Naive B cell (primary cell): Measurements from ENCODE around the gene PTGER2. TPM values are rescaled to one million over a fixed set of nuclear protein-coding genes. Genes with fewer than 3 reads are reported as not detected.

ENCODE experiments used
- ATAC-seq, 2 donors: fragments of 150-1000 bp; cut with Tn5 transposase; 2 replicates each; pipeline ENCODE4 v1.10.0; 2021; ENCODE audit warnings: low read depth in 2 of 2, mild to moderate bottlenecking in 2 of 2, moderate library complexity in 2 of 2
- DNase-seq: peaks from one replicate; pipeline ENCODE4 v3.0.0; 2022
- H3K27ac Mint-ChIP-seq, 6 donors: one replicate each; pipeline ENCODE4 v1.8.0; 2020 to 2022; ENCODE audit warnings: mild to moderate bottlenecking in 6 of 6, mixed read lengths in 6 of 6, moderate library complexity in 5 of 6, inconsistent platforms in 2 of 6
- H3K27me3 Mint-ChIP-seq, 3 donors: one replicate each; pipeline ENCODE4 v1.8.0; 2021 to 2022; ENCODE audit warnings: mixed read lengths in 3 of 3, mild to moderate bottlenecking in 1 of 3
- H3K36me3 Mint-ChIP-seq, 2 donors: one replicate each; pipeline ENCODE4 v1.8.0; 2020 to 2022; ENCODE audit warnings: mixed read lengths in 2 of 2, inconsistent platforms in 1 of 2, mild to moderate bottlenecking in 1 of 2
- H3K4me1 Mint-ChIP-seq, 3 donors: one replicate each; pipeline ENCODE4 v1.8.0; 2020 to 2022; ENCODE audit warnings: mixed read lengths in 3 of 3, inconsistent platforms in 1 of 3, mild to moderate bottlenecking in 1 of 3, moderate library complexity in 1 of 3
- H3K4me3 Mint-ChIP-seq, 8 donors: one replicate each; pipeline ENCODE4 v1.8.0; 2020 to 2022; ENCODE audit warnings: mild to moderate bottlenecking in 8 of 8, mixed read lengths in 8 of 8, moderate library complexity in 8 of 8, inconsistent platforms in 2 of 8
- H3K9me3 Mint-ChIP-seq, 7 donors: one replicate each; pipeline ENCODE4 v1.8.0; 2020 to 2022; ENCODE audit warnings: mixed read lengths in 7 of 7, mild to moderate bottlenecking in 5 of 7, inconsistent platforms in 2 of 7, moderate library complexity in 1 of 7
- polyA plus RNA-seq, 6 donors: library from polyadenylated mRNA; unstranded; fragments of 300-500 nt; fragmentation: Illumina TruSeq; gene quantifications; one replicate each; pipeline ENCODE4 v1.2.3, GENCODE V29; 2021; ENCODE audit warnings: low read depth in 6 of 6

The PTGER2 gene
- polyA plus RNA-seq, 6 donors from 2014 or later = 0.23 to 0.88 (median 0.39) TPM; not detected in 1

DNA sequence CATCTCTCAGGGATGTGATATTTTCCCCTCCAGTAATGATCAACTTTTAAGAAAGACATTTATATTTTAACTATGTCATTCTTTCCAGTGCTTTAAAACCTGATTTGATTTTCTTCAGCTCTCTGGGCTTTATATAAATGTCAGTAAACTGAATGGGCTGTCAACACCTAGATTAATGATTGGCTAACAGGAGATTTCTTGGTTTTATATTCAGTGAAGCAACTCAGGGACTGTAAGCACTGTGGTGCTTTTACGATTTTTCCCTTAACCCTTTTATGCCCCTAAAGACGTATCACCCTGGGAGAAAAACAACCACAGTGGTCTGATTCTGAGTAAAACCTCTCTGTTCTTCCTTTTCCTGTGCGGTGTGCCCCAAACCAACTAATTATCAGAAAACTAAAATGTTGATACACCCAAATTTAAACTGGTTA lies 38.0 kb downstream of the PTGER2 start:
- Mint-ChIP-seq H3K4me3 (no peak overlapping the region), H3K27ac (no peak overlapping the region), H3K9me3 (peaks cover 0 to 9% (median 0%) of the 10 kb centered on the region in 7 donors), H3K36me3 (no peaks in the 10 kb centered on the region), H3K27me3 (peaks cover 38 to 50% (median 42%) of the 10 kb centered on the region in 3 donors), H3K4me1 (peaks cover 0 to 5% (median 4%) of the 10 kb centered on the region in 3 donors)
- ATAC-seq (no peak), DNase-seq (no peak)

DNA sequence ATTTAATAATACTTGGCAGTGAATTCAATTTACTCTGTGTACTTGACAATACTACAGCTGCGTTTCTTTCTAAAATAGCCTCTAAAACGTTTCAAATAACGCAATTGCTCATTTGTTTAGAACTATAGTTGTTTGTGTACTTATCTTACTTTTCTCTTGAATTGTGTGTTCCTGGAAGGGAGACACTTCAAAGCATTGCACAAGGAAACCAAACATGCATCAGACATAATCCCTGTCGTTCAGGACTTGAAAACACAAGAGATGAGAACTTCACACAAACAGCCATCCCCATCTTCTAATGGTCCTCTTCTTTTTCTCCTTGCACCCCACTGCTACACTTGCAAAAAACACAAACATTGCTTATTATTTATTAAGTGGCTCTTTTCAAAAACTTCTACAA lies 38.5 kb downstream of the PTGER2 start:
- no peak for ATAC-seq
- no peaks in the 10 kb centered on the region for H3K36me3 Mint-ChIP-seq
- H3K9me3 Mint-ChIP-seq = peaks cover 0 to 9% (median 0%) of the 10 kb centered on the region in 7 donors
- H3K4me1 Mint-ChIP-seq = peaks cover 0 to 5% (median 4%) of the 10 kb centered on the region in 3 donors
- no peak overlapping the region for H3K4me3 Mint-ChIP-seq
- peak overlapping the region in 1 of 6 donors; percentile 29 for H3K27ac Mint-ChIP-seq
- DNase-seq = no peak
- peaks cover 37 to 50% (median 42%) of the 10 kb centered on the region in 3 donors for H3K27me3 Mint-ChIP-seq

- no peak for ATAC-seq
- peaks cover 0 to 5% (median 4%) of the 10 kb centered on the region in 3 donors for H3K4me1 Mint-ChIP-seq
These were observed 40.1 kb downstream of the PTGER2 start for GRCh38 chr14:52354242-52354641.

DNA sequence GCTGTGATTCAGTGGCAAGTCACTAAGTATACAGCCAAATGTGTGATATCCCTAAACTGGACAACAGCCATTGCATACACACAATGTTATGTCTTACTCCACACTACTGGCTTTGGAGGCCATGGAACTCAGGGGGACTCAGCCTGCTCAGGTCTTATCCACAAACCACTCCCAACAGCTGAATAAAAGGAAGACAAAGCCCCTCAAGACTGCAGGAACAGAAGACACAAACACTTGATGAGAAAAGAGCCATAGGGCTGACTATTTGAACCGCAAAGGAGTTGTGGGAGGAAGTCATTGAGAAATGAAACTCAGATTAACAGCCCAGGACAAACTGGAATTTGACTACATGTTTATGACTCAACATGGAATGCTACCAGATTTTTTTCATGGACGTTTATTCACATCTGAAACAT lies 40.9 kb downstream of the PTGER2 start:
- Mint-ChIP-seq H3K36me3 (no peaks in the 10 kb centered on the region), H3K9me3 (peaks cover 0 to 4% (median 0%) of the 10 kb centered on the region in 7 donors), H3K4me1 (peaks cover 0 to 5% (median 4%) of the 10 kb centered on the region in 3 donors), H3K27me3 (peaks cover 33 to 50% (median 42%) of the 10 kb centered on the region in 3 donors), H3K27ac (no peak overlapping the region), H3K4me3 (no peak overlapping the region)
- ATAC-seq (no peak), DNase-seq (no peak)

More at GRCh38 chr14:52354242-52354641, 40.1 kb downstream of the PTGER2 start:
- no peak for DNase-seq
- Mint-ChIP-seq H3K9me3 (peaks cover 0 to 9% (median 0%) of the 10 kb centered on the region in 7 donors), H3K27ac (peak overlapping the region in 1 of 6 donors; percentile 31), H3K27me3 (peaks cover 33 to 50% (median 42%) of the 10 kb centered on the region in 3 donors), H3K36me3 (no peaks in the 10 kb centered on the region), H3K4me3 (no peak overlapping the region)

- Mint-ChIP-seq H3K36me3 (no peaks in the 10 kb centered on the region), H3K4me1 (peaks cover 0 to 5% (median 4%) of the 10 kb centered on the region in 3 donors), H3K4me3 (no peak overlapping the region), H3K9me3 (no peaks in the 10 kb centered on the region), H3K27me3 (peaks cover 33 to 44% (median 37%) of the 10 kb centered on the region in 3 donors), H3K27ac (peak overlapping the region in 1 of 6 donors; percentile 39)
- ATAC-seq (no peak), DNase-seq (no peak)
These were observed 41.4 kb downstream of the PTGER2 start for GRCh38 chr14:52355526-52355925.

DNA sequence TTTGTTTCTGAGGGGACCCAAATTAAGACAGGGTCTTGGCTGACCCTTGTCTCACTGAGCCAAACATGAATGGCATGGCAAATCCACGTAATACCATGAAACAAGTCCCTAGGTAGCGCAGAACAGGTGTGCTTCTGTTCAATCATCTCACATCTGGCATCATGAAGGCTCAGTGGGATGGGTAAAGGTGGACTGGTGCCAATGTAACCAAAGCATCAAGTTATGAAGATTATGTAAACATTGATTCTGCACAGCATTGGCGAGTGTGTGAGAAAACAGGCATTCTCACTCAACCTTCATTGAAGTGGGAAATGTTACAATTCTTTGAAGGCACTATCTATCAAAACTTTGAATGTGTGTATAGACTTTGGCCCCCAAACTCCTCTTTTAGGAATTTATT lies 41.9 kb downstream of the PTGER2 start:
- H3K9me3 Mint-ChIP-seq = no peaks in the 10 kb centered on the region
- H3K27ac Mint-ChIP-seq = peak overlapping the region in 2 of 6 donors; percentile 38 to 39
- no peak for DNase-seq
- no peaks in the 10 kb centered on the region for H3K36me3 Mint-ChIP-seq
- no peak overlapping the region for H3K4me3 Mint-ChIP-seq
- H3K4me1 Mint-ChIP-seq = peaks cover 0 to 5% (median 4%) of the 10 kb centered on the region in 3 donors
- peaks cover 32 to 40% (median 33%) of the 10 kb centered on the region in 3 donors for H3K27me3 Mint-ChIP-seq
- ATAC-seq = no peak

DNA sequence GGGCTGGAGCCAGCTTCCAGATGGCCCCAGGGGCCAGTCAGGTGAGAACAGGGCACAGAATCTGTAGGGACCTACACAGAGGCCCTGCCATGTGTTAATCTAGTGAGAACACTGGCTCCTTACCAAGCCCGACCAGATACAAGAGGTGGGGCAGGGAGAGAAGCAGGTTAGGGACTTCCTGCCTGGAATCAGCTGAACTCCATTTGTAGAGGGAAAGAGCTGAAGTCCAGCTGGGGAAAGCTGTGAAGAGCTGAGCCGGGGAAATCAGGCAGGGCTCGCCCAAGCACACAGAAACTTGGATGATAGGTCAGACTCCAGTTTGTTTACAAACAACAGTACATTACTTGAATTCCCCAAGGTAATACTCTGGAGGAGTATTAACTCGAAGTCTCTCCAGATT lies 46.7 kb downstream of the PTGER2 start:
- Mint-ChIP-seq H3K36me3 (no peaks in the 10 kb centered on the region), H3K4me3 (no peak overlapping the region), H3K27ac (no peak overlapping the region), H3K4me1 (no peaks in the 10 kb centered on the region), H3K9me3 (no peaks in the 10 kb centered on the region), H3K27me3 (peaks cover 6 to 11% (median 9%) of the 10 kb centered on the region in 3 donors)
- ATAC-seq (no peak), DNase-seq (no peak)

- no peak overlapping the region for H3K27ac Mint-ChIP-seq
- H3K27me3 Mint-ChIP-seq = peaks cover 0 to 7% (median 6%) of the 10 kb centered on the region in 3 donors
- H3K36me3 Mint-ChIP-seq = no peaks in the 10 kb centered on the region
- H3K4me1 Mint-ChIP-seq = no peaks in the 10 kb centered on the region
- ATAC-seq (no peak), DNase-seq (no peak)
- no peaks in the 10 kb centered on the region for H3K9me3 Mint-ChIP-seq
- H3K4me3 Mint-ChIP-seq = no peak overlapping the region
These were observed 49.1 kb downstream of the PTGER2 start for GRCh38 chr14:52363041-52363704.

DNA sequence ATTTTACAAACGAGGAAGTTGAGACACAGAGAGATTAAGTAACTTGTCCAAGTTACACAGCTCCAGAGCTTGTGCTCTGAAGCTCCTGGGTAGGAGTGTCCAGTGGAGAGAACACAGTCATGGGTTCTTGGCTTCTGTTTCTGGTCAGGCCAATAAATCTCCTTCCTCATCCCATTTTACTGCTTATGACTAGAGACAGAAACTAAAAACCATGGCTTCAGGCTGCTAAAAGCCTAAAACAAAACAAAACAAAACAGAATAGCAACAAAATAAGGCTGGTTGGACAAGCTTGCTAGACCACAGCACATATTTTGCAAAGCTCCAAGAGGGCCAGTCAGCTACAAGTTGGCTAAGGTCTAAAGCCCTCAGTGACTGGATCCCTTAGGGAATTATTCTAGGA lies 49.8 kb downstream of the PTGER2 start:
- Mint-ChIP-seq H3K4me3 (no peak overlapping the region), H3K27ac (no peak overlapping the region), H3K27me3 (peaks cover 0 to 7% (median 6%) of the 10 kb centered on the region in 3 donors), H3K4me1 (no peaks in the 10 kb centered on the region), H3K9me3 (no peaks in the 10 kb centered on the region), H3K36me3 (no peaks in the 10 kb centered on the region)
- DNase-seq = no peak
- ATAC-seq = no peak

GRCh38 chr14:52365071-52365470 lies 51.0 kb downstream of the PTGER2 start:
- Mint-ChIP-seq H3K27ac (no peak overlapping the region), H3K27me3 (peaks cover 0 to 7% (median 6%) of the 10 kb centered on the region in 3 donors), H3K4me1 (no peaks in the 10 kb centered on the region), H3K9me3 (no peaks in the 10 kb centered on the region), H3K4me3 (no peak overlapping the region), H3K36me3 (no peaks in the 10 kb centered on the region)
- DNase-seq (no peak), ATAC-seq (no peak)

- no peak overlapping the region for H3K4me3 Mint-ChIP-seq
- ATAC-seq = no peak
- peaks cover 0 to 7% (median 6%) of the 10 kb centered on the region in 3 donors for H3K27me3 Mint-ChIP-seq
- H3K9me3 Mint-ChIP-seq = no peaks in the 10 kb centered on the region
- H3K27ac Mint-ChIP-seq = no peak overlapping the region
- DNase-seq = no peak
- no peaks in the 10 kb centered on the region for H3K36me3 Mint-ChIP-seq
- no peaks in the 10 kb centered on the region for H3K4me1 Mint-ChIP-seq
These were observed 52.7 kb downstream of the PTGER2 start for GRCh38 chr14:52366796-52367315.

DNA sequence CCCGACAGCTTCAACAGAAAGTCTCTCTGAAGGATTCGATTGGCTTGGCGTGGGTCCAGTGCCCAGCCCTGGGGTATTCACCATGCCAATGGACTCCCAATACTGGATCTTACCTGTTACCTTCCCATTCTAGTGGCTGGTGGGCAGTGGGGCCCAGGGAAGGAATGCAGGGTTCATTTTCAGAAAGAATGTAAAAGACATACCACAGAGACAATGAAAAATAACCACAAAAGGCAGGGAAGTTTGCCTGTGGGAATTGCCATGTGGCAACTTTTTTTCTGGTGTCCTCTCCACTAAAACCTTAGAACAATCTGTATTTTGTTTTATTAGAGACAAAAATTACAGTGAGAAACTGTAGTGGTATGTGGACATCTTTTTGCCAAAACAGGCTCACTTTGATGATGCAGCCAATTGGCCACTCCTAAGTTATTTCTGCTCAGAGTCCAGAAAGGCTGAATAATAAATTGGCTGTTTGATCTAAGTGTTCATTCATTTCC lies 55.2 kb downstream of the PTGER2 start:
- Mint-ChIP-seq H3K4me1 (no peaks in the 10 kb centered on the region), H3K27me3 (peaks cover 0 to 6% (median under 1%) of the 10 kb centered on the region in 3 donors), H3K27ac (no peak overlapping the region), H3K4me3 (no peak overlapping the region), H3K9me3 (peaks cover 3 to 15% (median 7%) of the 10 kb centered on the region in 7 donors), H3K36me3 (peaks cover 0 to 7% of the 10 kb centered on the region in 2 donors)
- ATAC-seq = no peak
- DNase-seq = no peak

- Mint-ChIP-seq H3K27me3 (peaks cover 0 to 9% (median 0%) of the 10 kb centered on the region in 3 donors), H3K27ac (no peak overlapping the region), H3K9me3 (peaks cover 3 to 16% (median 11%) of the 10 kb centered on the region in 7 donors), H3K4me3 (no peak overlapping the region), H3K36me3 (peaks cover 0 to 7% of the 10 kb centered on the region in 2 donors), H3K4me1 (no peaks in the 10 kb centered on the region)
- DNase-seq = no peak
- ATAC-seq = no peak
These were observed 56.4 kb downstream of the PTGER2 start for GRCh38 chr14:52370406-52370935.
